Thyroid gland (tissue), 4 donors: Measurements from ENCODE around the gene PPP3CB.

Source experiments
- POLR2A ChIP-seq, 2 donors: fragments of 450-650 bp; IDR thresholded peaks; one replicate each; pipeline ENCODE4 v1.6.1; 2017; ENCODE audit warnings: antibody characterized with exemption in 2 of 2, mild to moderate bottlenecking in 2 of 2, moderate library complexity in 1 of 2
- TF ChIP-seq, protein P1 (sequence below), 6 experiments: fragments of 200-600 bp in 3 of 6; fragments of 450-650 bp in 3 of 6; sonication (generic) in 3 of 6; IDR thresholded peaks; one replicate each; pipeline ENCODE4 v1.5.1; 2016 to 2019; ENCODE audit warnings: antibody characterized with exemption in 6 of 6, mild to moderate bottlenecking in 2 of 6, inconsistent platforms in 1 of 6, moderate library complexity in 1 of 6

DNA sequence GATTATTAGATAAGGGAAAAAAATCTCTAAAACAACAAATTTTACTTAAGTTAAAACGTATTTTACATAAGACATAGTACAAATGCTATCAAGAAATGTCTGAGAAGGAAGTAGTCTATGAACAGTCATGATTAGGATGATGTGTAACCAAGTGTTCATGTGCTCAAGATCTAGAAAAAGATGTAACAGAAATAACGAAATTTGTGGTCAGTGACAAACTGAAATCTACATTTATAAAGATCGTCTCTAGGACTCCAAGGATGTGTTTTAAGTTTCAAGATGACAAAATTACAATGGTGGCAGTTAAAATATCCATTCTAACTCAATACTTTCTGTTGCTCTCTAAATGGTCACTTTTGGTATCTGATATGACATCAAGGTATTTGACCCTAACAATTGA is 17.2 kb downstream of the PPP3CB start:
- TF ChIP-seq, protein P1, sequence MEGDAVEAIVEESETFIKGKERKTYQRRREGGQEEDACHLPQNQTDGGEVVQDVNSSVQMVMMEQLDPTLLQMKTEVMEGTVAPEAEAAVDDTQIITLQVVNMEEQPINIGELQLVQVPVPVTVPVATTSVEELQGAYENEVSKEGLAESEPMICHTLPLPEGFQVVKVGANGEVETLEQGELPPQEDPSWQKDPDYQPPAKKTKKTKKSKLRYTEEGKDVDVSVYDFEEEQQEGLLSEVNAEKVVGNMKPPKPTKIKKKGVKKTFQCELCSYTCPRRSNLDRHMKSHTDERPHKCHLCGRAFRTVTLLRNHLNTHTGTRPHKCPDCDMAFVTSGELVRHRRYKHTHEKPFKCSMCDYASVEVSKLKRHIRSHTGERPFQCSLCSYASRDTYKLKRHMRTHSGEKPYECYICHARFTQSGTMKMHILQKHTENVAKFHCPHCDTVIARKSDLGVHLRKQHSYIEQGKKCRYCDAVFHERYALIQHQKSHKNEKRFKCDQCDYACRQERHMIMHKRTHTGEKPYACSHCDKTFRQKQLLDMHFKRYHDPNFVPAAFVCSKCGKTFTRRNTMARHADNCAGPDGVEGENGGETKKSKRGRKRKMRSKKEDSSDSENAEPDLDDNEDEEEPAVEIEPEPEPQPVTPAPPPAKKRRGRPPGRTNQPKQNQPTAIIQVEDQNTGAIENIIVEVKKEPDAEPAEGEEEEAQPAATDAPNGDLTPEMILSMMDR (IDR thresholded peaks at IDR 0.05): no peak
- TF ChIP-seq POLR2A (IDR thresholded peaks at IDR 0.05): no peak
